Ascending aorta (tissue), 2 donors: ENCODE data around the gene ATG10. TPM values are rescaled to one million over a fixed set of nuclear protein-coding genes. Genes with fewer than 3 reads are reported as not detected.

Experiments used
- DNase-seq, 2 donors: peaks; one replicate each; pipeline ENCODE4 v3.0.0-alpha.2; 2019; ENCODE audit warnings: low spot score in 2 of 2
- H3K27ac ChIP-seq, 2 donors: fragments of 200-600 bp; sonication (generic); one replicate each; pipeline ENCODE4 v1.5.1; 2016 to 2017; ENCODE audit warnings: mild to moderate bottlenecking in 1 of 2
- H3K27me3 ChIP-seq: fragments of 200-600 bp; sonication (generic); one replicate; pipeline ENCODE4 v1.5.1; 2017
- H3K36me3 ChIP-seq, 2 donors: fragments of 200-600 bp; sonication (generic); one replicate each; pipeline ENCODE4 v1.5.1; 2016
- H3K4me1 ChIP-seq, 2 donors: fragments of 200-600 bp; sonication (generic); one replicate each; pipeline ENCODE4 v1.5.1; 2016 to 2017; ENCODE audit warnings: mild to moderate bottlenecking in 1 of 2
- H3K4me3 ChIP-seq, 2 donors: fragments of 200-600 bp; sonication (generic); one replicate each; pipeline ENCODE4 v1.5.1; 2016 to 2017; ENCODE audit warnings: mild to moderate bottlenecking in 1 of 2
- H3K9me3 ChIP-seq, 2 donors: fragments of 200-600 bp; sonication (generic); one replicate each; pipeline ENCODE4 v1.5.1; 2016
- CTCF ChIP-seq, 3 experiments: fragments of 200-600 bp in 2 of 3; fragments of 450-650 bp in 1 of 3; sonication (generic) in 2 of 3; IDR thresholded peaks; one replicate each; pipeline ENCODE4 v1.5.1; 2016 to 2019; ENCODE audit warnings: antibody characterized with exemption in 3 of 3, mild to moderate bottlenecking in 1 of 3, moderate library complexity in 1 of 3
- intact Hi-C: fragments of 100-400 bp; cut with DNase I; formaldehyde crosslinking; loops from one replicate; pipeline ENCODE4 v1.15.1; 2023
- total RNA-seq: library from RNA; depleted of rRNA; stranded (reverse); fragments of >200 nt; gene quantifications from one replicate; pipeline ENCODE4 v1.1.0, GENCODE V29; 2016

Gene ATG10
- total RNA-seq, result 8.4 TPM

- peak within 1 kb of the TSS; percentile 96 to 100 for H3K27ac ChIP-seq
- H3K9me3 ChIP-seq, result no peaks in the 10 kb centered on the region
- intact Hi-C loops, result loop anchor here (1.0 to 10.0 kb wide), 7 partner anchors 115 to 737 kb away; partner anchors contain the start of genes CKMT2, RPS23, SSBP2 and ZCCHC9
- peak within 1 kb of the TSS; percentile 81 to 85 for H3K4me3 ChIP-seq
- TF ChIP-seq CTCF (IDR thresholded peaks at IDR 0.05), result no peak
- H3K27me3 ChIP-seq, result no peaks in the 10 kb centered on the region
- DNase-seq, result peak; percentile 58 to 94
- H3K4me1 ChIP-seq, result no peaks in the 10 kb centered on the region
- H3K36me3 ChIP-seq, result peaks cover 0 to 6% of the 10 kb centered on the region in 2 donors
Observed at GRCh38 chr5:81971712-81972491, at the start of gene ATG10. ATG10 (plus strand) TSS chr5:81972023; CDS start chr5:81987571, 15,548 bp downstream.

GRCh38 chr5:81922854-81923279 lies 49.0 kb upstream of the ATG10 start:
- no peak for DNase-seq
- no peaks in the 10 kb centered on the region for H3K9me3 ChIP-seq
- no peaks in the 10 kb centered on the region for H3K4me1 ChIP-seq
- intact Hi-C loops, result no loop called here
- H3K27me3 ChIP-seq, result no peaks in the 10 kb centered on the region
- no peak for TF ChIP-seq CTCF (IDR thresholded peaks at IDR 0.05)
- H3K27ac ChIP-seq, result no peak overlapping the region
- no peak overlapping the region for H3K4me3 ChIP-seq
- H3K36me3 ChIP-seq, result no peaks in the 10 kb centered on the region

GRCh38 chr5:81924442-81924841 lies 47.4 kb upstream of the ATG10 start:
- H3K27me3 ChIP-seq, result no peaks in the 10 kb centered on the region
- no peaks in the 10 kb centered on the region for H3K9me3 ChIP-seq
- H3K4me3 ChIP-seq, result no peak overlapping the region
- intact Hi-C loops, result no loop called here
- no peaks in the 10 kb centered on the region for H3K36me3 ChIP-seq
- H3K4me1 ChIP-seq, result no peaks in the 10 kb centered on the region
- no peak for DNase-seq
- no peak for TF ChIP-seq CTCF (IDR thresholded peaks at IDR 0.05)
- no peak overlapping the region for H3K27ac ChIP-seq

GRCh38 chr5:81925009-81925408 lies 46.8 kb upstream of the ATG10 start:
- H3K27ac ChIP-seq, result no peak overlapping the region
- H3K4me1 ChIP-seq, result no peaks in the 10 kb centered on the region
- H3K36me3 ChIP-seq, result no peaks in the 10 kb centered on the region
- H3K27me3 ChIP-seq, result no peaks in the 10 kb centered on the region
- intact Hi-C loops, result no loop called here
- TF ChIP-seq CTCF (IDR thresholded peaks at IDR 0.05), result no peak
- H3K4me3 ChIP-seq, result no peak overlapping the region
- H3K9me3 ChIP-seq, result no peaks in the 10 kb centered on the region
- no peak for DNase-seq

- Histone ChIP-seq H3K27me3 (no peaks in the 10 kb centered on the region), H3K36me3 (no peaks in the 10 kb centered on the region), H3K9me3 (no peaks in the 10 kb centered on the region), H3K4me3 (no peak overlapping the region), H3K27ac (no peak overlapping the region), H3K4me1 (no peaks in the 10 kb centered on the region)
- DNase-seq, result no peak
- intact Hi-C loops, result no loop called here
- no peak for TF ChIP-seq CTCF (IDR thresholded peaks at IDR 0.05)
Observed at GRCh38 chr5:81925981-81926380, 45.8 kb upstream of the ATG10 start.
